NCI-H510A treated with DMSO at 0.1 percent for 48 hours (cell line): Measurements from ENCODE around the gene SPNS3.

Experiments
- DNase-seq: peaks from one replicate; lab custom pipeline; 2025; lab: John Stamatoyannopoulos, UW

Gene SPNS3

GRCh38 chr17:4426499-4427208, 7.1 kb upstream of the SPNS3 start:
- no peak for DNase-seq

DNA sequence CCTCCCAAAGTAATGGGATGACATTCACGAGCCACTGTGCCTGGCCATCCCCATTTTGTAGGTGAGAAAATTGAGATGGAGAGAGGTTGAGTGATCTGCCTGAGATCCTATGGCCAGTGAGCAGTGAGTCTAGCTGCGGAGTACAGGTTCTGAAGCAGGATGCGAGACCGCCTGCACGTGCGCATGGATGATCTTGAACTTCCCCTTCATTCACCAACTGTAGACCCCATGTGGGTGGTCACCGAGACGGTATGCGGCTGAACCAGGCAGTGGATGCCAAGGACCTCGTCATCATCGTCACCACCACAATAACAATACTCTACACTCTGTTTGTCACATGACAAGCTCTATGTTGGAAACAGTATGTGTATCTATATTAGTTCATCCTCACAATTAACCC, 6.2 kb upstream of the SPNS3 start:
- no peak for DNase-seq

DNA sequence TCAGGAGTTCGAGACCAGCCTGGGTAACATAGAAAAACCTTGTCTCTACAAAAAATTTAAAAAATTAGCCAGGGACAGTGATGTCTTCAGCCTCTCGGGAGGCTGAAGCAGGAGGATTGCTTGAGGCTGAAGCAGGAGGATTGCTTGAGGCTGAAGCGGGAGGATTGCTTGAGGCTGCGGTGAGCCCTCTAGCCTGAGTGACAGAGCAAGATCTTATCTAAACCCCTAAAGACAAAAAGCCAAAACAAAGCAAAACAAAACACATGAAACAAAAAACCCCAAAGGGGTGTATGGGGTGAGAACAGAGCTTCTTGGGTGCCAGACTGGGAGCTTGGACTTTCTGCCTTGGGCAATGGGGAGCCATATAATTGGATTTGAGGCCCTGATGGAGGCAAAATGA, 2.6 kb downstream of the SPNS3 start:
- DNase-seq = no peak

GRCh38 chr17:4436846-4437245, 3.1 kb downstream of the SPNS3 start:
- no peak for DNase-seq

GRCh38 chr17:4438162-4438944, 4.6 kb downstream of the SPNS3 start:
- DNase-seq = no peak

- DNase-seq = no peak
Measured at GRCh38 chr17:4440021-4440420, 6.3 kb downstream of the SPNS3 start.

DNA sequence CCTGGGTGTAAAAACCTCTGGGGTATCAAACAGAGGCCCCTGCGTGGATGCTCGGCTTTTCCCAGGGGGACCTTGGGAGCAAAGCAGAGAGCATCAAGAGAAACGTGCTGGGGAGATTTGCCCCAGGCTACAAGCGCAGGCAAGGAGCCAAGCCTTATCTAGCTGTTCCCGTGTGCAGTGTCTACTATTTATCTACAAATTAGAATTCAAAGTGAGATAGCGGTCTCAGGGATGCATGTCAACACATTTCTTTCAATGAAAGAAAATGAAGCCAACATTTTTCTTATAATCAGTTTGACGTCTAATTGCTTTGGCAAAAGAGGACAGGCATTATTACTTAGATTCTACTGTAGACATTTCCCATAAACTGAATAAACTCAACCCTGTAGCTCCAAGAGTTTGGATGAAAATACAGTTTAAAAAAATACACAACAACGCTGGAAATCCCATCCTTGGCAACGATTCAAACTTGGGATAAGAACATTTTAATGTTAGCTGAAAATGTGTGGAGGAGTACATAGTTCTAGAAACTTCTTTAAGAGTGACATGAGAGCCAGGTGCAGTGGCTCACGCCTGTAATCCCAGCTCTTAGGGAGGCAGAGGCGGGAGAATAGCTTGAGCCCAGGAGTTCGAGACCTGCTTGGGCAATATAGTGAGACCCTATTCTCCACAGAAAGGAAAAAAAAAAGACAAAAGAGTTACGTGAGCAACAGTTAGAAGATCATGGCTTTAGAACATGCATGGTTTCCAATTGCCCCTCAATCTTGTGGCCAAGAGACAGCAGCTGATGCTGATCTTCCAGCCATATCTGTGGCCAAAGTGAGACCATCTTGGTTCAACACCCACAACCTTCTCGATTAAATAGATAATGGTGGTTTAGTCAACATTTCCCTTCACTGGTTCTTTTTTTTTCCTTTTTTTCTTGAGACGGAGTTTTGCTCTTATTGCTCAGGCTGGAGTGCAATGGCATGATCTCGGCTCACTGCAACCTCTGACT, 7.2 kb downstream of the SPNS3 start:
- no peak for DNase-seq

DNA sequence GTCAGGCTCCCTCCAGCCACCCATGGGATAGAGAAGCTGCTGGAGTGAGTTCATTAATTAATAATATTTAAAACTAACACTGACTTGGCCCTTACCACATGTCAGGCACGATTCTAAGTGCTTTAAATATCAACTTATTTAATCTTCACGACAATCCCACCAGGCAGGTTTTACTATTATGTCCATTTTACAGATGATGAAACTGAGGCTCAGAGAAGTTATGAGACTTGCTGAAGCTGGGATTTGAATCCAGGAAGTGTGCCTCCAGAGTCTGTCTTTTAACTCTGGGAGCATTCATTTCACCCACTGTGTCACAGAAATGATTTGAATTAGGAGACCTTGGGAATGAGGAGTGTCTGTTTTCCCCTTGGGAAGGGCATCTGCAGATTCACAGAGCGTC, 8.8 kb downstream of the SPNS3 start:
- no peak for DNase-seq

- DNase-seq = no peak
Measured at GRCh38 chr17:4443476-4443875, 9.7 kb downstream of the SPNS3 start.

DNA sequence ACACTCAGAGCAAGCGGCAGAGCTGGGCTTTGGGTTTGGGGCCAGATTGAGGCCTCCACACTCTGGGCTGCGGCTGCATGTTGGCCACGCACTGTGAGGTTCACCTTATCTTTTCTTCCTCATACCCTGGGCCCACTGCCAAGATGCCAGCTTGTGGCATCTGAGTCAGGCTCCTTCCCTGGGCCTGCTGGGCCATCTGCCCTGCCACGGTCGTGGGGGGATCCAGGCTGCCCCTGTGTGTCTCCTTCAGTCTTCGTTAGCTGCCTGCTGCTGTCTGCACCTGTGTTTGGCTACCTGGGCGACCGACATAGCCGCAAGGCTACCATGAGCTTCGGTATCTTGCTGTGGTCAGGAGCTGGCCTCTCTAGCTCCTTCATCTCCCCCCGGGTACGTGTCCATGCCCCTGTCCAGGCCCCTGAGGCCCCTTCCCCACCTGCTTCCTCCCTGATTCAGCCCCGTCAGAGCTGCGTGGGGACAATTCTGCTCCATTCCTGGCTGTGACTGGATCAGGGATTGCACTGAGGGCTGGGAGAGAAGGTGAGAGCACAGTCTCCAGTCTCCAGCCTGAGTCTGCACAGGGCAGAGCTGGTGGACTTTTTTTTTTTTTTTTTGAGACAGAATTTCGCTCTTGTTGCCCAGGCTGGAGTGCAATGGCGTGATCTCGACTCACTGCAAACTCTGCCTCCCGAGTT, 11.2 kb downstream of the SPNS3 start:
- no peak for DNase-seq

DNA sequence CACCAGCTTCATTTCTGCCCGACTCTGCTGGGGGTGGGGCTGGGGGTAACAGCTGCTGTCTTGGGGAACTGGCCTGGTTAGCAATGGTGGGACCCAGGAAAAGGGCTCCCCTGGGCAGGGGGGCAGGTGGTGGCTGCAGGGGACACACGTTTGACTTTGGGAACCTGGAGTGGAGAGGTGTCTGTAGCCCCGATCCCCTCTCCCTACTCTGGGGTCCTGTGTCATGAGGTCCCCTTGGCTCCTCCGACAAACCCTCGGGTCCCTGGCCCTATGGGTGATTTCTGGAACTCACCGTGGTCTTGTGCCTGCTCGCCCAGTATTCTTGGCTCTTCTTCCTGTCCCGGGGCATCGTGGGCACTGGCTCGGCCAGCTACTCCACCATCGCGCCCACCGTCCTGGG, 12.0 kb downstream of the SPNS3 start:
- no peak for DNase-seq

- DNase-seq = no peak
Measured at GRCh38 chr17:4446326-4447071, 12.8 kb downstream of the SPNS3 start.

DNA sequence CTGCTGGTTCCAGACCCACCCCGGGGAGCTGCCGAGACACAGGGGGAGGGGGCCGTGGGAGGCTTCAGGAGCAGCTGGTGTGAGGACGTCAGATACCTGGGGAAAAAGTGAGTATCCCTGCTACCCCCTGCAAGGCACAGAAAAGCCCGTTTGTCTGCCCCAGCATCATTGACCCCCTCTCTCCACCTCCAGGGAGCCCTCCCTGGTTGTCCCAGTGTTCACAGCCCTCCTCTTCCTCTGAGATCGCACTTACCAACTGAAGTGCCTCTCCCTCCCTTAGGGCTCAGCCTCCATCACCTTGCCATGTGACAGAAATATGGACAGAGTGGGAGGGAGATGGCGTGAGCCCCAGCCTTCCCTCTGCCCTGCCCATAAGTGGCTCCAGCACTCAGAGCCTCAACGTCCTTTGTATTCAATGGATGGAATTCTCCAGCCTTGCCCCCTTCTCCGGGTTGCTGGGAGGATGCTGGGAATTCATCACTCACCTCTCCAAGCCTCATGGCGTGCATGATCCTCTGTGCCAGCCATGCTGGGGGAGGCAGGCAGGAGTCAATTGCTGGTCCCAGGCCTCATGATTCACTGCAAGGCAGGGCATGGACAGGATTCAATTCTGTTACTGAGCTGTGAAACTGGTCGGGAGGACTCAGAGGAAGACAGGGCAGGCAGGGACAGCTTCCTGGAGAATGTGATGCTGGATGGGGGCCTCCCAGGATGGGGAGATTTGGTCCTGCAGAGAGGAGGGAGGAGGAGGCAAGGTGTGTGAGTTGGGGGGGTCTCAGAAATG, 14.6 kb downstream of the SPNS3 start:
- no peak for DNase-seq

GRCh38 chr17:4449736-4450135, 16.0 kb downstream of the SPNS3 start:
- no peak for DNase-seq

DNA sequence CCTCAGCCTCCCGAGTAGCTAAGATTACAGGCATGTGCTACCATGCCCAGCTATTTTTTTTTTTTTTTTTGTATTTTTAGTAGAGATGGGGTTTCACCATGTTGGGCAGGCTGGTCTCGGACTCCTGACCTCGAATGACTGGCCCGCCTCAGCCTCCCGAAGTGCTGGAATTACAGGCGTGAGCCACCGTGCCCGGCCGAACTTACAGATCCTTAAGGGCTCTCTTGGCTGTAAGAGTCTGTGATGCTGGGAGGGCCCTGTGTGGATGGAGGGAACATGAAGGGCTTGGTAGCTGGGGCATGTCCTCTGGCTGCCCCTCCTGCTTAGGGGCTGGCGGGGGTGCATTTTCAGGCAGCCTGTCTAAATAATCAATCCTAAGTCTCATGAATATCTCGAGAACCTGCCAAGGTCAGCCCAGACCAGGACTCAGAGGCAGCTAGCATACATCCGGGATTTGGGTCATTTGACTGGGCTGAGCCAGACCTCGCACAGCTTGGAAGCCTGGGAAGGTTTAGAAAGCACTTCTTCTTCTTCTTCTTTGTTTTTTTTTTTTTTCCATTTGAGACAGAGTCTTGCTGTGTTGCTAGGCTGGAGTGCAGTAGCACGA, 17.1 kb downstream of the SPNS3 start:
- DNase-seq = no peak

DNA sequence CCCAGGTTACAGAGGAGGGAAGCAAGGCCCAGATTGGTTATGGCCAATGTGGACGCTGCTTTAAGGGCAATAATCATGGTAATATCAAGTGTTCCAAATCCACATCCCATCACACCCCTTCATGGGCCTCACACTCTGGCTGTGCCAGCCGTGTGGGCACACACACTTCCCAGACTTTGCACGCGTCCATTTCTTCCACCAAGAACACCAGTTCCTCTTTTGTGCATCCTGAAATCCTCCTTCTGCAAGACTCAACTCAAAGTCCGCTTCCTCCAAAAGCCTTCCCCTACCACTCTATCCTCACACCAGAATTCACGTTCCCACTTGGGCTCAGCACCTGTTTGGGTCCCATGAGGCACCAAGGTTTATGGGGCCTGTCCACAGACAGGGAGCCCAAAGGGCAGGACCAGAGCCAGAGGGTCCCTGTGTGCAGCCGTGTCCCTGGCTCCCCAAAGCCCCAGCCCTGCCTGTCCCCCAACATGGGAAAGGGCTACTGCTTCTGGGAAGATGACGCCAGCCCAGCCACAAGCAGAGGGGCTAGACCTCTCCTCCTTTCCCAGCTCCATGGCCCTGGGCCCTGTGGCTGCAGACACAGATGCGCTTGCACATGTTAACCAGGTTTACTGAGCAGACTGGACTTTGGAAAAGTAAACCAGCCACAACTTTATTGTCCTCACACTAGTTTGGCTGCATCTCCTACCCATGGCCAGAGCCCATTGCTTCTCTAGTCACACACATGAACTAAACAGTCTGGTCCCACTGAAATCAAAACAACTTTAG, 20.3 kb downstream of the SPNS3 start:
- no peak for DNase-seq

DNA sequence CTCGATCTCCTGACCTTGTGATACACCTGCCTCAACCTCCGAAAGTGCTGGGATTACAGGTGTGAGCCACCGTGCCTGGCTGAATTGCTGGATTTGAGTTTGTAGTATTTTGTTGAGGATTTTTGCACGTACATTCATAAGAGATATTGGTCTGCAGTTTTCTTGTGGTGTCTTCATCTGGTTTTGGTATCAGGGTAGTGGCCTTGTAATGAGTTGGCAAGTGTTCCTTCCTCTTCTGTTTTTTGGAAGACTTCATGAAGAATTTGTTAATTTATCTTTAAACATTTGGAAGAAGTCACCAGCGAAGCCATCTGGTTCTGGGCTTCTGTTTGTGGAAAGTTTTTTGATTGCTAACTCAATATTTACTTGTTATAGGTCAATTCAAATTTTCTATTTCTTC, 26.9 kb downstream of the SPNS3 start:
- DNase-seq = no peak

DNA sequence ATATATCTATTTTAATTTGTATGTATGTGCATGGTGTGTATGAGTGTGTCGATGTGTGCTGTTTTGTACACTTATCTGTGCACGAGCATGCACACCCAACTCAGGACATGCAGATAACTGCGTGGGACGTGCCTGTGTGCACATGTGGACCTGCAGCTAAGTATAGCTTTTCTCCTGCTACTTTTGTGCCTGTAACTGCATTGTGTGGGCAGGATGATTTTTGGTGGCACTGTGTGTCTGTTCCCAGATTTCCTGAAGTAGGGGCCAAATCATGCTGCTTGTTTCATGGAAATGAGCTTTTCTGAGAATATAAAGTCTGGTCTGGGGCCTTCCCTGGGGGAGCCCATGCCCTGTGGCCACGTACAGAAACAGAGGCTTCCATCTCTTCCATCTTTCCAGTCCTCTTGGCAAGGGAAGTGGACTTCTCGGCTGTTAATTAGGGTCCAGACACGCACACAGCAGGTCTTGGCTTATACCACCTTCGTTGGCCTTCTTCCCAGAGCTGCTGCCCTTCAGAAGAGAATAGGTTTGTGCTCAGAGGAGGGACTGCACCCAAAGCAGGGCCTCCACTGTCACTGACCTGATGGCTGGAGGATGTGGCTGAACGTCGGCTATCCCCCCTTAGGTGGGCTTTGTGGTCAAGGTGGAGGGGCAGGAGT, 30.2 kb downstream of the SPNS3 start:
- no peak for DNase-seq

DNA sequence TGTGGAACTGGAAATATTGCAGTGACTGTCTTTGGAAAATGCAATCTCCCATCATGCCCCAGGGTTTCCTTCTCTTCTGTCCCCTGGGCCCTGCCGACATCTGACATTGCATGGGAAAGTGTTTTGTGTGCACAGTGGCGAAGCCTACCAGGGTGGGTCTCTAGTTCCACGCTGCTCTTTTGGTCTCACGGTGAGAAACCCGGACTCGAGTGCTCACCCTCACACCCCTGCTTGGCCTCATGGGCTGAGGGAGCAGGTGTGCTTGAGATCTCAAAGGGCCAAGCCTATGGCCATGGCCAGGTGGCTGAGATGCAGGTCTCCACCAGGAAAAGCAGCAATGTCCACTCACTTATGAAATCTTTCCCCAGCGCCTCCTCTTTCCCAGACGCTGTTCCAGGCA, 32.0 kb downstream of the SPNS3 start:
- no peak for DNase-seq
